Smooth muscle cell (in vitro differentiated cells): ENCODE measurements around the gene NT5DC2. TPM values are rescaled to one million over a fixed set of nuclear protein-coding genes. Genes with fewer than 3 reads are reported as not detected.
A peak's percentile ranks its signal among the peaks of the same experiment; 100 is the strongest.

Experiments
- DNase-seq: peaks from one replicate; lab custom pipeline; 2025; ENCODE audit not compliant: unreplicated experiment; lab: John Stamatoyannopoulos, UW
- H2AFZ ChIP-seq: fragments of 200-600 bp; sonication (generic); 2 replicates; pipeline ENCODE4 v1.6.0; 2016; ENCODE audit warnings: antibody characterized with exemption, low read depth, mild to moderate bottlenecking
- H3F3A ChIP-seq: fragments of 200-600 bp; sonication (generic); 2 replicates; pipeline ENCODE4 v1.6.0; 2017; ENCODE audit warnings: antibody characterized with exemption, low read depth
- H3K27ac ChIP-seq: fragments of 200-600 bp; sonication (generic); 2 replicates; pipeline ENCODE4 v1.5.1; 2016; ENCODE audit warnings: low read depth, mild to moderate bottlenecking
- H3K27me3 ChIP-seq: fragments of 200-600 bp; sonication (generic); 2 replicates; pipeline ENCODE4 v1.6.1; 2016; ENCODE audit warnings: low read depth, mild to moderate bottlenecking
- H3K36me3 ChIP-seq: fragments of 200-600 bp; sonication (generic); 2 replicates; pipeline ENCODE4 v1.5.1; 2016; ENCODE audit warnings: low read depth
- H3K4me1 ChIP-seq: fragments of 200-600 bp; sonication (generic); 2 replicates; pipeline ENCODE4 v1.5.1; 2016; ENCODE audit warnings: low read depth
- H3K4me2 ChIP-seq: fragments of 200-600 bp; sonication (generic); 2 replicates; pipeline ENCODE4 v1.6.0; 2016; ENCODE audit warnings: mild to moderate bottlenecking
- H3K4me3 ChIP-seq: fragments of 200-600 bp; sonication (generic); 2 replicates; pipeline ENCODE4 v1.5.1; 2016; ENCODE audit warnings: mild to moderate bottlenecking
- H3K79me2 ChIP-seq: fragments of 200-600 bp; sonication (generic); 2 replicates; pipeline ENCODE4 v1.6.0; 2016; ENCODE audit warnings: low read depth, mild to moderate bottlenecking
- H3K9ac ChIP-seq: fragments of 200-600 bp; sonication (generic); 2 replicates; pipeline ENCODE4 v1.6.0; 2016; ENCODE audit warnings: low read depth
- H3K9me3 ChIP-seq: fragments of 200-600 bp; sonication (generic); replicated peaks from 2 replicates; pipeline ENCODE4 v1.5.1; 2016; ENCODE audit warnings: low read depth
- H4K20me1 ChIP-seq: fragments of 200-600 bp; sonication (generic); 2 replicates; pipeline ENCODE4 v1.6.0; 2016; ENCODE audit warnings: low read depth
- CTCF ChIP-seq: fragments of 200-600 bp; sonication (generic); IDR thresholded peaks from 2 replicates; pipeline ENCODE4 v1.5.1; 2017; ENCODE audit warnings: borderline replicate concordance, mild to moderate bottlenecking, antibody characterized with exemption; ENCODE audit not compliant: insufficient read depth, poor library complexity, severe bottlenecking
- WGBS: methylation state at CpG from one replicate; pipeline ENCODE4 v1.1.7; 2016; ENCODE audit warnings: low lambda C conversion rate; 5-methylcytosine and 5-hydroxymethylcytosine counted together
- polyA plus RNA-seq: library from polyadenylated mRNA; unstranded; fragments of >200 nt; fragmentation: Nextera tagmentation; extraction: Ambion mirVana; gene quantifications from 2 replicates; pipeline ENCODE4 v1.2.1, GENCODE V29; 2016
- total RNA-seq: library from RNA; depleted of rRNA; stranded (reverse); fragments of >200 nt; gene quantifications from 2 replicates; pipeline ENCODE4 v1.2.3, GENCODE V29; 2014

Gene NT5DC2
- total RNA-seq = 156 and 207 TPM in 2 replicates
- polyA plus RNA-seq = 229 and 248 TPM in 2 replicates

- H3K27ac ChIP-seq = peak within 1 kb of the TSS; percentile 89
- peak within 1 kb of the TSS; percentile 89 for H3K4me3 ChIP-seq
- DNase-seq = peak; percentile 38
- no peaks in the 10 kb centered on the region for H3K9me3 ChIP-seq
- H3F3A ChIP-seq = no peaks in the 10 kb centered on the region
- H4K20me1 ChIP-seq = peaks cover 51% of the 10 kb centered on the region
- H3K27me3 ChIP-seq = no peaks in the 10 kb centered on the region
- H3K36me3 ChIP-seq = no peaks in the 10 kb centered on the region
- peaks cover 48% of the 10 kb centered on the region for H3K79me2 ChIP-seq
- peak within 1 kb of the TSS; percentile 88 for H3K9ac ChIP-seq
- peaks cover 45% of the 10 kb centered on the region for H3K4me1 ChIP-seq
- WGBS = 0% methylated on average over 22 of the region's 91 CpGs
- H3K4me2 ChIP-seq = peak within 1 kb of the TSS; percentile 96
- TF ChIP-seq CTCF = no peak
- H2AFZ ChIP-seq = no peak within 1 kb of the TSS
Observed at GRCh38 chr3:52533623-52534280, at the start of gene NT5DC2. TSS of gene NT5DC2 (minus strand) at chr3:52533857. CDS start at chr3:52533737, 120 bp downstream.

GRCh38 chr3:52574056-52574965 lies 40.7 kb upstream of the NT5DC2 start:
- Histone ChIP-seq H3K79me2 (no peaks in the 10 kb centered on the region), H3K9ac (no peak overlapping the region), H3K27me3 (no peaks in the 10 kb centered on the region), H3K4me1 (no peaks in the 10 kb centered on the region), H3K27ac (no peak overlapping the region), H3K4me2 (no peak overlapping the region), H3K36me3 (peaks cover 18% of the 10 kb centered on the region), H4K20me1 (no peaks in the 10 kb centered on the region), H3F3A (no peaks in the 10 kb centered on the region), H3K9me3 (no peaks in the 10 kb centered on the region), H2AFZ (no peak overlapping the region), H3K4me3 (no peak overlapping the region)
- no peak for TF ChIP-seq CTCF
- DNase-seq = no peak
- WGBS = 88% methylated on average over 6 of the region's 6 CpGs

- Histone ChIP-seq H3K4me1 (no peaks in the 10 kb centered on the region), H3F3A (no peaks in the 10 kb centered on the region), H3K27me3 (no peaks in the 10 kb centered on the region), H3K79me2 (no peaks in the 10 kb centered on the region), H2AFZ (no peak overlapping the region), H4K20me1 (no peaks in the 10 kb centered on the region), H3K27ac (no peak overlapping the region), H3K9ac (no peak overlapping the region), H3K9me3 (no peaks in the 10 kb centered on the region), H3K4me3 (no peak overlapping the region), H3K36me3 (peaks cover 15% of the 10 kb centered on the region), H3K4me2 (no peak overlapping the region)
- WGBS = 84% methylated on average over 6 of the region's 6 CpGs
- no peak for TF ChIP-seq CTCF
- no peak for DNase-seq
Observed at GRCh38 chr3:52572221-52572620, 38.6 kb upstream of the NT5DC2 start.
